SH-SY5Y (cell line): ENCODE measurements around the gene LRMDA.

Source experiments
- GATA2 ChIP-seq: IDR thresholded peaks from 2 replicates; pipeline ENCODE4 v1.6.1; 2011; ENCODE audit warnings: mild to moderate bottlenecking, low read depth, low read length
- GATA3 ChIP-seq: IDR thresholded peaks from 2 replicates; pipeline ENCODE4 v1.6.1; 2011; ENCODE audit warnings: low read depth, mild to moderate bottlenecking, low read length, moderate library complexity

Gene LRMDA

DNA sequence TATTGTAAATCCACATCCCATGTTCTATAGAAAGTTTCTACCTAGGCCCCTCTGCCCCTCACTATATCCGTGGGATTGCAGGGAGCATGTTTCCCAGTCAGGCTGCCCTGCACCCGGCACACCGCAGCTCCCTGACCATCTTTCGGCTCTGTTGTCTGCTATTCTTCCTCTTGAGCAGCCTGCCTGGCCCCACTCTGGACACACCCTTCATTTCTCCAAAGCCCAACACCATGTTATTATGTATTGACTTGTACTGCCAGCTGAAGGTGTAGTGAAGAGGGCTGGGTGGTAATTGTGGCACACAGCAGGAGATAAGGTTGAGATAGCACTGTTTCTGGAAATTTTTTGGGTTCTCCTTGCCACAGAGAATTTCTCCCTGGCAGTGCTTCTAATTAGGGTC, 9.8 kb downstream of the LRMDA start:
- TF ChIP-seq GATA3 (no peak), GATA2 (no peak)

DNA sequence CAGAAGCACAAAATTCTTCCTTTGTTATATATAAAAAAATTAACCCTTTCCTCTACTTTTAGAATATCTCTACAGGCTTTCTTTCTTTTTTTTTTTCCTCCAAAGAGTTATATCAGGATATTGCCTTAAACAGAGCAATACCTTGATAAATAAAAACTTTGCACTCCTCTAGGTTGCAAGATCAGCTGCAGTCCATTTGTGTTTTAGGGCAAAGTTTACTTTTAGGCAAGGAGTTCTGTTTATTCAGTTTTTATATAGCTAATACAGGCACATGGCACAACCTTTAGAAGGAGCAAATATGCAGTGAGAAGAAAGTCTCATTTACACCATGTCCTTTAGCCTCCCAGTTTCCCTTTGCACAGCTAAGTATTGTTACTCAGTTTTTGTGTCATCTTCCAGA, 10.3 kb downstream of the LRMDA start:
- TF ChIP-seq GATA2 (no peak), GATA3 (no peak)

DNA sequence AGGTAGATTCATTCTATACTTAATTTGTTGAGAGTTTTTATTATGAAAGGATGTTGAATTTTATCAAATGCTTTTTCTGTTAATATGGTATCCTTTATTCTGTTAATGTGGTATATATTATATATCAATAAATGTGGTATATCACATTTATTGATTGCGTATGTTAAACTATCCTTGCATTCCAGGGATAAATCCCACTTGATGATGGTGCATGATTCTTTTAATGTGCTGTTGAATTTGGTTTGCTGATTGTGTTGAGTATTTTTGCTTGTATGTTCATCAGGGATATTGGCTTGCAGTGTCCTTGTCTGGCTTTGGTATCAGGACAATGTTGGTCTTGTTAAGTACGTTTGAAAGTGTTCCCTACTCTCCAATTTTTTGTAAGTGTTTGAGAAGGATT, 11.9 kb downstream of the LRMDA start:
- TF ChIP-seq GATA2, result no peak
- no peak for TF ChIP-seq GATA3

DNA sequence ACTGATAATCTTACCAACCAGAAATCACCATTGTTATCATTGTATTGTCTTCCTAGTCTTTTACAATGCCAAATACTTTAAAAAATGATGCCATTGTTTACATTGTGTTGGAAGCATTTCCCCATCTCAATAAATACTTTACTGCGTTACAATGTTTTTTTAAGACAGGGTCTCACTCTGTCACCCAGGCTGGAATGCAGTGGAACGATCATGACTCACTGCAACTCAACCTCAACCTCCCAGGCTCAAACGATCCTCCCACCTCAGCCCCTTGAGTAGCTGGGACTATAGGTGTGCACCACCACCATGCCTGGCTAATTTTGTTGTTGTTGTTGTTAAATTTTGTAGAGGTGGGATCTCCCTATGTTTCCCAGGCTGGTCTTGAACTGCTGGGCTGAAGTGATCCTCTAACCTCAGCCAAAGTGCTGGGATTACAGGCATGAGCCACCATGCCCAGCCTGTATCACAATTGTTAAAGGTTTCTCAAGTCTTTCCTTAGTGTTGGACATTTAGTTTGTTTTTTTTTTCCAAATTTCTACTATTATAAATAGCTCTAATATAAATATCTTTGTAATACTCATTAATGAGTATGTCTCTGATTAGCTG, 13.5 kb downstream of the LRMDA start:
- no peak for TF ChIP-seq GATA2
- TF ChIP-seq GATA3, result no peak

DNA sequence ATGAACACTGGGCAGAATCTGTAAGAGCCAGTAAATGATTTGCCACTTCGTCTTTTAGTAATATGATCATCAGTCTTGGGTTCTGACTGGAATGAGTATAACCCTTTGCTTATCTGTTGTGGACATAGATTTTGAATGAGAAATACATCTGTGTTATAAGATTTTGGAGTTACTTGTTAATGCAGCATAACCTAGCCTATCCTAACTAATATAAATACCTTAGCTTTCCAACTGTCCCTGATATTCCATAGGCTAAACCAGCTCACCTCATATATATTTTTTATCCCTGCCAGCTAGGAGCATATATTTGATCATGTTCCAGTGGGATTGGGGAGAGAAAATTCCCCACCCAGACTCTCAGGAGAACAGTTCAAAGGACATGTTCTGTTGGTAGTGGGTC, 15.1 kb downstream of the LRMDA start:
- no peak for TF ChIP-seq GATA3
- no peak for TF ChIP-seq GATA2

DNA sequence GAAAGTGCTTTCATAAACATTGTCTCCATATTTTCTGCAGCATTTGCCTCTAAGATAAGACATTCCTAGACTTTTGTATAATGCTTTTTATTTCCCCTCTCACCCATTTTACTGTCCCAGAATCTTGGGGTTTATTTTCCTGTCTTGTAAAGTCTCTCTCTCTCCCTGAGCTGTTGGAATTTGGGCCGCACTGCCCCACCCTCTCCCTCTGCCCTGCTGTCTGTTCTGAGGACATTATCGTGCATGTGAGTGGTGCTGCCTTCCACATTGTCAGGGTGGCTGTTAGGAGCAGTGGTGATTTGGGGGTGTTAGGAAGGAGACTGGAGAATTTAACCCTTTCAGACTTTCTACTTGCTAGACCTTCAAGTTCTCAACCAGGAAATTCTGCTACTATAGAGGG, 16.7 kb downstream of the LRMDA start:
- TF ChIP-seq GATA2 (no peak), GATA3 (no peak)

DNA sequence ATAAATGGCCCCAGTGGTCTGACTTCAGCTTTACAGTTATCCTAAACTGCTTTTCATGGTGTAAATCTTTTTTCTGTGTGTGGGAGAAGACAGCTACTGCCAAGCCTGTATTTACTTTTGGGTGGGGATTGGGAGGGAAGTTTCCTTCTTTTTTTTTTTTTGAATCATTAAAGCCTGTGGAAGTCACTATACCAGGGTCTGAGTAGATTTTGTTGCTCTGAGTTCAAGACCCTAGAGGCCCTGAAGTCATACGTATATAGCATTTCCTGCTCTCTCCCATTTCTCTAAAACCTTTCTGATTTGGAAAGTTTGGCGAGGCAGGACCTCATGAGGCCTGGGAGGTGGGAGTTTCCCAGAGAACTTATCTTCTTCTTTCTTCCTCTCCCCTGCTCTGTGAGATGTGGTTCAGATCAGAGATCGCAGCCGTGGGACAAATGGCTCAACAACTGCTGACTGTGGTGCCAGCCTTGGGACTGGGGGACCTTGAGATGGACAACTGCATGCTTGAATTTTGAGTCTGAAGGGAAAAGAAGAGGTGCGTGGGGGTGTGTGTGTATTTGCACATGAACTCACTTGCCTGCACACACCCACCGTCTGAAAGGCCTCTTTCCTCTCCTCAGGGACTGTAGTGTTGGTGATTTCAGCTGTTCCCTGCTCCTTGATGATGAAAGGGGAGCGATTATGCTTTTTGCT, 18.1 kb downstream of the LRMDA start:
- TF ChIP-seq GATA3 (no peak), GATA2 (no peak)

DNA sequence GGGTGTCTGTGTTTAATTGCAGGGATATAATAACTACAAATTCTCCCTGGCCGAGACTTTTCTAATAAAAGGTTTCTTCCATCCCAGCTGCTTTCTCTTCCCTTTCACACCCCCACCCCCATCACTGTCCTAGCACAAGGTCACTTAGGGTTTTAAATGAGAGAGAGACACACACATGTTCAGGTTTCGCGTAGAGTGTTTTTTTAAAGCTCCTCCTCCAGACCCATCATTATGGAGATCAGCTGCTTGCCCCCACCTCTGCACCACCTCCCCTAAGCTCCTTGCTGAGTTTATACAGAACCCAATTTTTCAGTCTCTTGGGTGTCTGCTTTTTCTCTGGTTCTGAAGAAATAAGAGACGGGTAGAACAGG, 18.6 kb downstream of the LRMDA start:
- TF ChIP-seq GATA3, result no peak
- no peak for TF ChIP-seq GATA2

DNA sequence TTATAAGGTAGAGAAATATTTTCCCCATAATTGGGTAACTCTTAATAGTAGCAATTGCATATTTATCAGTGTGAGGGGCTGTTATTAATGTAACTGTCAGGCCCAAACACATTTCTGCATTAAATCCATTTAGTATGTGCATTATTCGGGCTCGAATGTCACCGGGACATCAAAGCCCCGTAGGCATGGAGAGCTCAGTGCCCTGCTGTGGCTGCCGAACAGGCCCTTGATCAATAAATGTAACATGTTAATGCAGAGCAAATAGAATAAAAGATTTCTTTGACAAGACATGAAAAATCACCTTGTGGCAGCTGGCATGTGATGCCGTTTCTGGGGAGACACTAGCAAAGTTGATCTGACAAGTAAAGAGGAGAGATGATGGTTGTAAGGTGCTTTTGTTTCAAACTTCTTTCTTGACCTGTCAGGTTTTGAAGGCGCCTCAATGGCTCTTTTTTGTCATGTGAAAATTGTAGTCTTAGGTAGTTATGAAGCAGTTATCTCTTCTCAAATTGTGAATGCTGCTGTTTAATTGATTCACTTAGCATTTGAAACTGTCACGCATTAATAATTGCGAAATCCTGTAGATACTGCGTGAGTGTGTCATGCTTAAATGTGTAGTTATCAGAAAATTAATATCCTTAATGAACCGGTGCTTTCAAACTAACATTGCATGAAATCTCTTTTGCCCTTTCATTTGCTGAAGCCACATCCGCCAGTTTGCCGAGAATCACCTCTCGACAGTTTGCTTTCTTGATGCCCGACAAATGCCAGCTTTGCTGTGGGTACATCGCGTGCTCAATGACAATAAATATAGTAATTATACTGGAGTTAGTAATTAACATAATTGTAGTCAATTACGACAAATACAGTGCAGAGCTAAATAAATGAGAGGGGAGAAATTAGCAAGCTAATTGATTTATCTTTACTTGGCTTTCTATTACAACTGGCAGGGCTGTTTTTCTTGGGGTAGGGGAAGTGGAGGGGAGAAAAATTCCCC, 19.5 kb downstream of the LRMDA start:
- no peak for TF ChIP-seq GATA3
- TF ChIP-seq GATA2, result no peak

DNA sequence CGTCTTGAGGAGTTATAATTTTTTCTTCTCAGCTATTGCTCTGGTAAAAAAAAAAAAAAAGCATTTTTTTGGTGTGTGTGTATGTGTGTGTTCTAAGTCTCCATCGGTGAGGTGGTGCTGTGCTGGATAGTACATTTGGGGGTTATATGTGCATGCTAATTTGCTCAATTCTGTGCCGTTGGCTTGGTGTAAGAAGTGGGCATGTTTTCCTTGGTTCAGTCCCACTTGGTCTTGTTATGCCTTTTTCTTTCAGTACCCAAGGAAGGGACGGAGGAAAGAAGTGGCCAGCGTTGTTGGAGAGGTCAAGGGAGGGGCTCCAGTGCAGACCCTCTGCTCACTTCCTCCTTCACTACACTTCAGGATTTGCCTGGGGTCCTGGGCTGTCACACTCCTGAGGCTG, 20.4 kb downstream of the LRMDA start:
- no peak for TF ChIP-seq GATA3
- TF ChIP-seq GATA2, result no peak

DNA sequence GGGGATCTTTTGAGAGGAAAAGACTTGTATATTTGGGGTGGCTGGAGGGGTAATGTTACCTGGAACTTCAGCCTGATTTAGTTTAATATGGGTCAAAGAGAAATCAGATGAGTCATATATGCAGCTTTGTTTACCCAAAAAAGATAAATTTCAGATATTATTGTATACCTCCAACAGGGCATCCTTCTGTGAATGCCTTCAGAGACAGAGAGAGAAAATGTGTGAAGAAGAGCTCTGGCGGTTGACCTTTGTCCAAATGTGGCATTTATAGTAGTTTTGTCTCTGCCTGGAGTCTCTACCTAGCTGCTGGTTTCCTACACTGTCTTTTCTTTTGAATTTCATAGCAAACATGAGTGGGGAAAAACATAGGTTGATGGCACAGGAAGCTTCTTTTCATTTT, 21.6 kb downstream of the LRMDA start:
- TF ChIP-seq GATA2, result no peak
- no peak for TF ChIP-seq GATA3

DNA sequence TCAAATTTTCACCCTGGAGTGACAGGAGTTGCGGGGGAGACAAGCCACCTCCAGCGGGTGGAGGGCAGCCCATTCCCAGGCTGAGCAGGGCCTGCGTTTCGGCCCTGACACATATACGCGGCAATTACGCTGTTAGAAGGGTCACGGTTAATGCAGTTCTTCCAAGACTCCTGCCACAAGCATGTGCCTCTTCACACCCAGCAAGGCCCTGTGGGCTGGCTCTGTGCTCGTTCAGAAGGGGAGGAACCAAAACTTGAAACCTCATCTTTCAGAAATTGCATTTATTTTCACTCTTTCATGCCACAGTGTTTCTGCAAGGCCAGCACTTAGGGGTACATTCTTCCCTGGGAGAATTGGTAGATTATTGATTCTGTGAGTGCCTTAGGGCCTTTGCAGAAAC, 24.7 kb downstream of the LRMDA start:
- TF ChIP-seq GATA3, result no peak
- TF ChIP-seq GATA2, result no peak

DNA sequence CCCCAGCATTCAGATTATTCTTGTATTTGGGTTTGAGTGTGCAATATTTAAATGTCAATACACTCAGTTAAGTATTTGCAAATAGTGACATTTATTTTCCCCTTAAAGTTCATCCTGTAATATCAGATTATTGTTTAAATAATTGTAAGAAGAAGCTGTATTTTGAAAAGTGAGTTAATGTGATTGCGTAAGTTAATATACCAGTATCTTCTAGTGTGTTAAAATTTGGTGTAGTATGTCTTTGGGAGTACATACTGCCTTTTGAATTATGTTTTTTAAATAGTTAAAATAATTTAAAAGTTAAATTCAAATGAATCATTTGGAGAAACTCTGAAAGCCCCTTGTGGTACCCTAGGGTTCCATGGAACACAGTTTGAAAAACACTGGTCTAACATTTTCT, 28.6 kb downstream of the LRMDA start:
- no peak for TF ChIP-seq GATA3
- TF ChIP-seq GATA2, result no peak

DNA sequence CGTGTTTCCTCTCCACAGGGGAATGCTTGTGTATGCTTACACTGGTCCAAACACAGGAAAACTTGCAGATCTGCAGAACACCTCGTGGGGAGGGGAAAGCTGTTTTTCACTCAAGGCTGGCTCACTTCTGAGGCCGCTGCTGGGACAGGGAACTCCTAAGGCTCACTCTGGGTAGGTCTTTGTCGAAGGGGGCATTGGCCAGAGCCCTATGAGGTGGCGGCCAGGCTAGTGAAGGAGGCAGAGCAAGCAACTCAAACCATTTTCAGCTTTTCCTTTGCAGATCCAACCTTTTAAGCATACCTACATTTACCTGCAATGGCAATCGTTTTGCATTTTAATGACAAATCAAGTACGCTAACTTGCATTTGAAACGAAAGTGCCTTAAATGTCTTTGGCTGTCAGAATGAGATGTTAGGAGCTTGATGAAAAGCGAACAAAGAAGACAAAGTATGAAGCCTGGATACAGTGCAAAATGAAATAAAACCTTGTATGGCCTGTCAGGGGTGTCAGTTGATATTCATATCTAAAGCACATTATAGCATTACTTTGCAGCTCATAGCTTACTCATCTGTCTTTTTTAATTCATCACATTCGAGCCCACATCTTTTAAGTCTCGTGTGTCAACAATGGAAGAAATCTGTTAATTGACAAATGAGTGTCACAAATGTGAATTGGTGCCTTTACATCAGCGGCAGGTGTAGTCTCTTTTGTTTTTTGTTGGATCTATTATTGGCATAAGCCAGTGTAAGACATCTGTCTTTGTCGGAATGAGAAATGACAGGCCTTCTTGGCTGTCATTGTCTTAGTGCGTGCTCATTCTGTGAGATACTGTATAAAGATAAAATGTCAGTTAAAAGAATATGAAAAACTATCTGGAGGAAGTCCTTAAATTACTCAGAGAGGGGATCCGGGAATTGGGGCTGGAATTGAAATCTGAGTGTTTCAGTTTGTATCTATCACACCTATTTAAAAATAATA, 30.5 kb downstream of the LRMDA start:
- TF ChIP-seq GATA2, result no peak
- TF ChIP-seq GATA3, result no peak
